IMR-90 (cell line): Measurements from ENCODE around the gene SNX30. TPM values are rescaled to one million over a fixed set of nuclear protein-coding genes. Genes with fewer than 3 reads are reported as not detected.

ENCODE experiments used
- ATAC-seq: fragments of 200-7000 bp; cut with Tn5 transposase; 2 replicates; pipeline ENCODE4 v1.9.1; 2020; ENCODE audit warnings: low read depth, mild to moderate bottlenecking, moderate library complexity
- BruUV-seq: library from RNA; stranded (reverse); fragments of 400-500 nt; replicated peaks from 2 replicates; lab custom pipeline; 2021; lab: Mats Ljungman, UMichigan
- CTCF ChIA-PET: fragments of 300-600 bp; formaldehyde crosslinking; extraction: SDS; loops from one replicate; lab custom pipeline; 2021; ENCODE audit warnings: antibody characterized with exemption; lab: Yijun Ruan, JAX
- POLR2A ChIA-PET: fragments of 300-600 bp; sonication (Branson Sonifier 250); formaldehyde crosslinking; loops from one replicate; lab custom pipeline; 2022; ENCODE audit warnings: antibody characterized with exemption; ENCODE audit not compliant: unreplicated experiment; lab: Charles Lee
- DNase-seq: peaks from one replicate; pipeline ENCODE4 v3.0.0; 2013
- H2AFZ ChIP-seq: replicated peaks from 2 replicates; pipeline ENCODE3; 2013; ENCODE audit warnings: low read length, mild to moderate bottlenecking; ENCODE audit not compliant: poor library complexity
- H2AK5ac ChIP-seq: 2 replicates; pipeline ENCODE4 v1.6.1; 2013; ENCODE audit warnings: low read depth, low read length, inconsistent platforms
- H2AK9ac ChIP-seq: replicated peaks from 2 replicates; pipeline ENCODE3; 2013; ENCODE audit warnings: mild to moderate bottlenecking, low read depth, low read length, moderate library complexity; ENCODE audit not compliant: poor library complexity
- H2BK120ac ChIP-seq: 2 replicates; pipeline ENCODE4 v1.6.1; 2013; ENCODE audit warnings: low read depth, low read length, inconsistent platforms
- H2BK15ac ChIP-seq: 3 replicates; pipeline ENCODE4 v1.6.1; 2013; ENCODE audit warnings: low read depth, low read length, inconsistent platforms
- H2BK20ac ChIP-seq: 2 replicates; pipeline ENCODE4 v1.6.1; 2013; ENCODE audit warnings: low read depth, mild to moderate bottlenecking, inconsistent platforms, low read length, moderate library complexity
- H2BK5ac ChIP-seq: 2 replicates; pipeline ENCODE4 v1.6.1; 2013; ENCODE audit warnings: mild to moderate bottlenecking, low read depth, low read length, inconsistent platforms; ENCODE audit not compliant: poor library complexity, severe bottlenecking
- H3K14ac ChIP-seq: replicated peaks from 2 replicates; pipeline ENCODE4 v1.6.1; 2013; ENCODE audit warnings: low read depth, low read length, inconsistent platforms
- H3K18ac ChIP-seq: 2 replicates; pipeline ENCODE4 v1.6.1; 2013; ENCODE audit warnings: low read depth, low read length, control low read depth
- H3K23ac ChIP-seq: 2 replicates; pipeline ENCODE4 v1.6.1; 2013; ENCODE audit warnings: low read depth, low read length, inconsistent platforms
- H3K27ac ChIP-seq: 2 replicates; pipeline ENCODE4 v1.5.1; 2013; ENCODE audit warnings: mild to moderate bottlenecking, control low read depth, low read length; ENCODE audit not compliant: insufficient read depth
- H3K27me3 ChIP-seq: 2 replicates; pipeline ENCODE4 v1.6.1; 2013; ENCODE audit warnings: low read length; ENCODE audit not compliant: control insufficient read depth, insufficient read depth
- H3K36me3 ChIP-seq: 2 replicates; pipeline ENCODE4 v1.6.1; 2013; ENCODE audit warnings: low read length, mixed read lengths; ENCODE audit not compliant: control insufficient read depth, insufficient read depth
- H3K4ac ChIP-seq: 2 replicates; pipeline ENCODE4 v1.6.1; 2013; ENCODE audit warnings: low read depth, low read length, inconsistent platforms
- H3K4me1 ChIP-seq: 2 replicates; pipeline ENCODE4 v1.6.1; 2013; ENCODE audit warnings: low read length, mixed read lengths; ENCODE audit not compliant: control insufficient read depth, insufficient read depth
- H3K4me2 ChIP-seq: 2 replicates; pipeline ENCODE4 v1.6.1; 2013; ENCODE audit warnings: low read depth, mild to moderate bottlenecking, control low read depth, low read length, moderate library complexity
- H3K4me3 ChIP-seq: 2 replicates; pipeline ENCODE4 v1.5.1; 2013; ENCODE audit warnings: low read depth, mild to moderate bottlenecking, control low read depth, low read length, moderate library complexity; ENCODE audit not compliant: insufficient read depth
- H3K56ac ChIP-seq: 2 replicates; pipeline ENCODE4 v1.6.1; 2013; ENCODE audit warnings: low read length, inconsistent platforms; ENCODE audit not compliant: insufficient read depth; ENCODE audit errors: extremely low read depth
- H3K79me1 ChIP-seq, 2 experiments: 2 replicates each; pipeline ENCODE4 v1.6.1; 2013; ENCODE audit warnings: low read length in 2 of 2, inconsistent platforms in 1 of 2, low read depth in 1 of 2
- H3K9ac ChIP-seq: 2 replicates; pipeline ENCODE4 v1.6.1; 2013; ENCODE audit warnings: low read depth, low read length, control low read depth
- H3K9me1 ChIP-seq: 2 replicates; pipeline ENCODE4 v1.6.1; 2013; ENCODE audit warnings: low read length, inconsistent platforms; ENCODE audit not compliant: insufficient read depth
- H3K9me3 ChIP-seq: 2 replicates; pipeline ENCODE4 v1.6.1; 2013; ENCODE audit warnings: low read length; ENCODE audit not compliant: control insufficient read depth, insufficient read depth
- H4K20me1 ChIP-seq: 2 replicates; pipeline ENCODE4 v1.6.1; 2013; ENCODE audit warnings: low read length, inconsistent platforms; ENCODE audit not compliant: insufficient read depth
- H4K5ac ChIP-seq: 2 replicates; pipeline ENCODE4 v1.6.1; 2013; ENCODE audit warnings: mild to moderate bottlenecking, low read depth, low read length, control low read depth
- H4K8ac ChIP-seq, 2 experiments: 2 replicates each; pipeline ENCODE4 v1.6.1; 2013; ENCODE audit warnings: low read depth in 2 of 2, low read length in 2 of 2, control low read depth in 1 of 2, inconsistent platforms in 1 of 2
- H4K91ac ChIP-seq: 2 replicates; pipeline ENCODE4 v1.6.1; 2013; ENCODE audit warnings: low read depth, low read length, inconsistent platforms; ENCODE audit not compliant: insufficient read depth
- CEBPB ChIP-seq: IDR thresholded peaks from 2 replicates; pipeline ENCODE4 v1.6.1; 2012; ENCODE audit warnings: low read depth, low read length, improper control_type of control experiment
- MAZ ChIP-seq: IDR thresholded peaks from 2 replicates; pipeline ENCODE4 v1.6.1; 2012; ENCODE audit warnings: low read depth, mild to moderate bottlenecking, low read length, improper control_type of control experiment, moderate library complexity, borderline replicate concordance
- NFE2L2 ChIP-seq: fragments of 150-350 bp; IDR thresholded peaks from 2 replicates; pipeline ENCODE4 v1.6.1; 2016; ENCODE audit warnings: low read depth, mild to moderate bottlenecking, low read length
- POLR2A ChIP-seq: IDR thresholded peaks from 2 replicates; pipeline ENCODE4 v1.6.1; 2012; ENCODE audit warnings: mild to moderate bottlenecking, low read depth, low read length
- RAD21 ChIP-seq: IDR thresholded peaks from 2 replicates; pipeline ENCODE4 v1.6.1; 2012; ENCODE audit warnings: low read length, improper control_type of control experiment
- RFX5 ChIP-seq: IDR thresholded peaks from 2 replicates; pipeline ENCODE4 v1.8.0; 2012; ENCODE audit warnings: low read depth, mild to moderate bottlenecking, low read length, moderate library complexity
- SMC3 ChIP-seq: fragments of 150-350 bp; IDR thresholded peaks from 2 replicates; pipeline ENCODE4 v1.6.1; 2016; ENCODE audit warnings: low read depth, mild to moderate bottlenecking, antibody characterized with exemption, low read length, moderate library complexity
- WGBS, 2 experiments: methylation state at CpG; one replicate each; pipeline versions ENCODE4 v1.1.5 to v1.1.7; 2013; ENCODE audit warnings: missing lambda C conversion rate in 2 of 2; ENCODE audit not compliant: insufficient read length in 1 of 2; ENCODE audit errors: extremely low coverage in 2 of 2; 5-methylcytosine and 5-hydroxymethylcytosine counted together
- dilution Hi-C: fragments of 300-500 bp; cut with HindIII; formaldehyde crosslinking; loops from one replicate; pipeline ENCODE4 v1.14.3; 2018; ENCODE audit warnings: low sequenced_read_pairs; ENCODE audit not compliant: unreplicated experiment
- in situ Hi-C: fragments of 300-500 bp; cut with MboI; formaldehyde crosslinking; loops from 3 replicates; pipeline ENCODE4 v1.14.3; 2019; ENCODE audit warnings: low sequenced_read_pairs, inconsistent platforms, mixed read lengths
- intact Hi-C: fragments of 100-400 bp; cut with micrococcal nuclease; formaldehyde crosslinking; loops from 2 replicates; pipeline ENCODE4 v1.10.0; 2022
- polyA plus RNA-seq, 3 experiments: library from polyadenylated mRNA; depleted of rRNA; stranded (reverse); fragments of >200 nt; gene quantifications; 2 replicates each; pipeline ENCODE4 v1.2.3, GENCODE V29; 2012; ENCODE audit warnings: low replicate concordance in 1 of 3
- total RNA-seq: library from RNA; depleted of rRNA; stranded (reverse); fragments of >200 nt; gene quantifications from 2 replicates; pipeline ENCODE4 v1.2.3, GENCODE V29; 2012
- TF ChIP-seq, protein P1 (sequence below): conservative IDR thresholded peaks from 2 replicates; pipeline ENCODE4 v1.5.1; 2012; ENCODE audit warnings: mild to moderate bottlenecking, low read depth, low read length, improper control_type of control experiment

The SNX30 gene
- total and polyA plus RNA-seq, 2 of the 4 experiments (the other 2 are of a cell fraction), result 8.0 to 18.8 TPM

DNA sequence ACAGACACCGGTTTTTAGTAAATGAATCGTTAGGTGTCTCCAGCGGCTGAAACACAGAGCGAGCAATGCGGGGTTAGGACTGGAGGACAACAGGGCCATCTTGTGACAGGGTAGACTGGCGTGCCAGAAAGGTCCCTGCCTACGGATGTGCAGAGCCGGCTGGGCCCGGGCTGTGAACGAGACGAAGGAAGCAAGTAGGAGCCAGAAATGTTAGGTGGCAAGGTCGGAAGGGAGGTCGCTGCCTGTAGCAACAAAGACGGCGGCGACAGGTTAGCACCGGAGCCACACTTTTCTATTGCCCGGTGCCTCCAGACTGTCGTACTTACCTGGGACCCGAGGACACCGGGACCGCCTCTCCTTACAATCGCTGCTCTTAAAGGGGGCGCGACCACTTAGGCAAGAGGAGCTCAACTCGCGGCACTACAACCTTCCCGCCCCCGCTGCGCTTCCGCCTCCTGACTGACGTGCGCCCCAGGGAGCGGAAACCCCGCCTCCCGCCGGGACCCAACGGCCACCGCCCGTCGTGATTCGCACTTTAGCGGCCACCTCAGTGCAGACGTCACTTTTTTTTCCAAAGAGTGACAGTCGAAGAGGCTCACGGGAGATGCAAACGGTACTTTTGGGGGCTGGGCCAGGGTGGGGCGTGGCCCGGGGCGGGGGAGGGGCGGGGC is 32.8 kb upstream of the SNX30 start, which contains the start of gene INIP:
Gene INIP, minus strand, starts transcription at position 457 of the 671 bp plus-strand sequence. CDS start 1,632 bp downstream, outside the sequence.
- WGBS, 2 experiments, result 4% methylated on average over 9 of the region's 51 CpGs; no CpG with 5 or more reads in 1 of the 2 experiments
- H2BK120ac ChIP-seq, result no peak within 1 kb of the TSS
- intact Hi-C loops, result loop anchor here (2.0 to 10.0 kb wide), 4 partner anchors 35 to 187 kb away; partner anchors contain the start of gene SNX30
- peak within 1 kb of the TSS; percentile 96 for H2AFZ ChIP-seq
- H3K4me3 ChIP-seq, result peak within 1 kb of the TSS; percentile 88
- peak within 1 kb of the TSS; percentile 59; the same call in 1 of the 2 replicates for H3K4ac ChIP-seq
- dilution Hi-C loops, result no loop called here
- POLR2A ChIA-PET, result no interaction called here
- peak within 1 kb of the TSS; percentile 42; the same call in 1 of the 2 replicates for H2AK5ac ChIP-seq
- peak within 1 kb of the TSS; percentile 53 for H2AK9ac ChIP-seq
- no peaks in the 10 kb centered on the region for H4K20me1 ChIP-seq
- no peak within 1 kb of the TSS for H4K91ac ChIP-seq
- peak within 1 kb of the TSS; percentile 54 for H3K27ac ChIP-seq
- H3K23ac ChIP-seq, result no peak within 1 kb of the TSS
- 0 out of 2 replicates have a peak within 1 kb of the TSS, but pooled peaks have one; percentile 18 for H3K14ac ChIP-seq
- no TSS peak for BruUV-seq
- ATAC-seq (peak; percentile 99), DNase-seq (peak; percentile 95)
- H3K79me1 ChIP-seq, result peaks cover 3 to 12% of the 10 kb centered on the region in 2 experiments
- peak within 1 kb of the TSS; percentile 5 for H4K5ac ChIP-seq
- peak within 1 kb of the TSS; percentile 57 for H2BK5ac ChIP-seq
- no peaks in the 10 kb centered on the region for H3K27me3 ChIP-seq
- H3K9me3 ChIP-seq, result no peaks in the 10 kb centered on the region
- H2BK20ac ChIP-seq, result no peak within 1 kb of the TSS
- TF ChIP-seq RFX5 (no peak), SMC3 (0 out of 2 replicates have a peak, but pooled peaks have one; percentile 3), POLR2A (peak; percentile 47; the same call in 1 of the 2 replicates), MAZ (peak; percentile 89; the same call in 1 of the 2 replicates), NFE2L2 (no peak), CEBPB (peak; percentile 49; the same call in 1 of the 2 replicates), RAD21 (0 out of 2 replicates have a peak, but pooled peaks have one; percentile 24)
- TF ChIP-seq, protein P1, sequence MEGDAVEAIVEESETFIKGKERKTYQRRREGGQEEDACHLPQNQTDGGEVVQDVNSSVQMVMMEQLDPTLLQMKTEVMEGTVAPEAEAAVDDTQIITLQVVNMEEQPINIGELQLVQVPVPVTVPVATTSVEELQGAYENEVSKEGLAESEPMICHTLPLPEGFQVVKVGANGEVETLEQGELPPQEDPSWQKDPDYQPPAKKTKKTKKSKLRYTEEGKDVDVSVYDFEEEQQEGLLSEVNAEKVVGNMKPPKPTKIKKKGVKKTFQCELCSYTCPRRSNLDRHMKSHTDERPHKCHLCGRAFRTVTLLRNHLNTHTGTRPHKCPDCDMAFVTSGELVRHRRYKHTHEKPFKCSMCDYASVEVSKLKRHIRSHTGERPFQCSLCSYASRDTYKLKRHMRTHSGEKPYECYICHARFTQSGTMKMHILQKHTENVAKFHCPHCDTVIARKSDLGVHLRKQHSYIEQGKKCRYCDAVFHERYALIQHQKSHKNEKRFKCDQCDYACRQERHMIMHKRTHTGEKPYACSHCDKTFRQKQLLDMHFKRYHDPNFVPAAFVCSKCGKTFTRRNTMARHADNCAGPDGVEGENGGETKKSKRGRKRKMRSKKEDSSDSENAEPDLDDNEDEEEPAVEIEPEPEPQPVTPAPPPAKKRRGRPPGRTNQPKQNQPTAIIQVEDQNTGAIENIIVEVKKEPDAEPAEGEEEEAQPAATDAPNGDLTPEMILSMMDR, result 0 out of 2 replicates have a peak, but pooled peaks have one; percentile 16
- peak within 1 kb of the TSS; percentile 81 for H3K9ac ChIP-seq
- CTCF ChIA-PET, result interaction anchor here (0.5 to 1.7 kb wide), 4 partner anchors 13 to 102 kb away, joined by 3 to 7 read pairs (median 5); partner anchors contain the start of gene SNX30
- H3K18ac ChIP-seq, result 0 out of 2 replicates have a peak within 1 kb of the TSS, but pooled peaks have one; percentile 10
- H3K56ac ChIP-seq, result peak within 1 kb of the TSS; percentile 68
- no peaks in the 10 kb centered on the region for H3K9me1 ChIP-seq
- H3K4me2 ChIP-seq, result peak within 1 kb of the TSS; percentile 88
- no peak within 1 kb of the TSS for H2BK15ac ChIP-seq
- H3K36me3 ChIP-seq, result no peaks in the 10 kb centered on the region
- peak within 1 kb of the TSS; percentile 56 to 61 for H4K8ac ChIP-seq
- H3K4me1 ChIP-seq, result no peaks in the 10 kb centered on the region
- in situ Hi-C loops, result loop anchor here (25.0 kb wide), 2 partner anchors 630 to 955 kb away; no protein-coding TSS in a partner anchor
